Measurements from ENCODE around the gene KIAA0232.

DNA sequence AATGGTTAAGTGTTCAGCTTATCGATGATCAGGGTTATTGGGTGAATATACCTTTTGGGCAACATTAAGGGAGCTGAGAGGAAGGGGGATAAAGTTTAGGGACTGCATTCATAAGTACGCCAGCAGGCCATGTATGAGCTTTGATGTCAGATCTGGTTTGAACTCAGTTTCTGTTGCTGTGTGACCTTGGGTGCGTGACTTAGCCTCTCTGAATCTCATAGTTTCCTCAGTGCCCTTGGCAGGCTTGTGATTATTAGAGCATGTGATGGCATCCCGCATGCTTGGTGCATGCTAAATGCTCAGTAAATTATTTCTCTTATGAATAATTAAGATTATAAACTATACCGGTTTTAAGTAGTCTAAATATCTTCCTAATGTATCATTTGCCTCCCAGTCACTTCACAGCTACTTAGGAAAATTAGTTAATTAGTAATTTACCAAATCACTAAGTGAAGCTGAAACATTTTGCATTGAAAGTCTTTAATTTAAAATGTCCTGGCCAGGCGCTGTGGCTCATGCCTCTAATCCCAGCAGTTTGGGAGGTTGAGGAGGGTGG, 130.9 kb downstream of the KIAA0232 start:
- no peak for TF ChIP-seq POLR2AphosphoS5 (IDR thresholded peaks at IDR 0.05; ENCODE audit: borderline replicate concordance, low read depth, low read length)
- no peak for TF ChIP-seq EZH2 (IDR thresholded peaks at IDR 0.05)
